Neural crest cell (in vitro differentiated cells): ENCODE data around the gene ZNF581. TPM values are rescaled to one million over a fixed set of nuclear protein-coding genes. Genes with fewer than 3 reads are reported as not detected.

Experiments used
- DNase-seq: peaks from one replicate; pipeline ENCODE4 v3.0.0; 2021; ENCODE audit warnings: low read depth, mixed read lengths, low spot score
- H3K27ac Mint-ChIP-seq: one replicate; pipeline ENCODE4 v1.8.0; 2021; ENCODE audit warnings: mild to moderate bottlenecking, mixed read lengths; ENCODE audit not compliant: unreplicated experiment
- H3K27me3 Mint-ChIP-seq: 2 replicates; pipeline ENCODE4 v1.8.0; 2021; ENCODE audit warnings: low read depth, mild to moderate bottlenecking, mixed read lengths
- H3K36me3 Mint-ChIP-seq: 2 replicates; pipeline ENCODE4 v1.8.0; 2021; ENCODE audit warnings: low read depth, mild to moderate bottlenecking, mixed read lengths
- H3K4me1 Mint-ChIP-seq: 2 replicates; pipeline ENCODE4 v1.8.0; 2021; ENCODE audit warnings: mixed read lengths
- H3K4me3 Mint-ChIP-seq: one replicate; pipeline ENCODE4 v1.8.0; 2021; ENCODE audit warnings: mild to moderate bottlenecking, mixed read lengths
- H3K9me3 Mint-ChIP-seq: 2 replicates; pipeline ENCODE4 v1.8.0; 2021; ENCODE audit warnings: mixed read lengths
- total RNA-seq: library from RNA; stranded (reverse); gene quantifications from 2 replicates; pipeline ENCODE4 v1.2.1, GENCODE V29; 2021
- TF ChIP-seq, protein P1 (sequence below): fragments of 200-600 bp; sonication (generic); conservative IDR thresholded peaks from 2 replicates; pipeline ENCODE4 v1.5.0; 2021; ENCODE audit warnings: antibody characterized with exemption, mild to moderate bottlenecking

ZNF581 gene
- total RNA-seq, 1 donor from 2014 or later = 40.8 TPM

DNA sequence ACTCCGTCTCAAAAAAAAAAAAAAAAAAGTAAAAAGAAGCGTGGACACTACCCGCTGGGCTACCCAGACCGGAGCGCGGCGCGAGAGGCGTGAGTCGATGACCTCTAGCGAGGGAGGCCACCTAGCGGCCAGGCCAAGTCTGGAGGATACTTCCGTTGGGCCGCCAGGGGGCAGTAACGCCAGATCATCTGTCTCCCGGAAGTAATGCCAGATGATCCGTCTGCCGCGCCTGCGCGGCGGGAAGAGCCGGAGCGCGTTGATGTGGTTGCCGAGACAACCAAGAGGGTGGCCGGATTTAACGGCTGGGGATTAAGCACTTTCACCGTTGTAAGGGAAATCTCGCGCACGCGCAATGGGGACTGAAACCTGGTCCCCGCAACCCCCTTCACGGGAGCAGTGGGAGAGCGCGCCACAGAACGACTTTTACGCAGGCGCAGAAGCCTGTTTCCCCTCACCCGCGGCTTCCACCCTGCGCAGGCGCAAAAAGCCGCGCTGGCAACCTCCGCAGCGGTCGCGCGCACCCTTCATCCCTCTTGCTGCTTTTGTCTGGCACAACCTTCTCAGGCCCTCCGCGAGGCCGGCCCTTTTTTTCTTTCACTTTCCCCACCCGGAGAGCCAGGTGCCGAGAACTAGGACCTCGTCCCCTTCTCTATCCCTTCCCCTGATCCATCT lies 10.3 kb downstream of the ZNF581 start:
- H3K27me3 Mint-ChIP-seq = peaks cover 9% of the 10 kb centered on the region

DNA sequence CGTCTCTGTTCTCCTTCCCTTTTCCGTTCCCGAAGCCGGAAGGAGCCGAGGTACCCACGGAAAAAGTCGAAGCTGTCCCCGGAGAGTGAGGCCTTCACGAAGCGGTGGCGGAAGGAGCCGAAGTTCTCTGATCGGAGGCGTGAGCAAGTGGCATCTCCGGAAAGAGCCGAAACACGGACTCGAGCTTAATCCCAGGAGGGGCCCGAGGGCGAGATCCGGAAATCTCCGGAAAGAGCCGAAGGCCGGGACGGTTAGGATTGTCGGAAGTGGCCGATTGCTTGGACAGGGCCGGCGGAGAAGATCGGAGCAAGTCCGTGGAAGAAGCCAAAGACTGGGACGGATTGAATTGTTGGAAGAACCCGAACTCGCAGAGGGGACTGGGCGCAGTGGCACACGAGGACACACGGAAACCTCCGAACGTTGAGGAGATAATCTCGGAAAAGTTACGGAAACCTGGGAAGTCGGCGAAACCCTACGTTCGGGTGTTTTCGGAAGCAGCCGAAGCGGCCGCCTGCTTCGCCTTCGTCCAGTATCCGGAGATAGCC lies 10.9 kb downstream of the ZNF581 start:
- TF ChIP-seq, protein P1, sequence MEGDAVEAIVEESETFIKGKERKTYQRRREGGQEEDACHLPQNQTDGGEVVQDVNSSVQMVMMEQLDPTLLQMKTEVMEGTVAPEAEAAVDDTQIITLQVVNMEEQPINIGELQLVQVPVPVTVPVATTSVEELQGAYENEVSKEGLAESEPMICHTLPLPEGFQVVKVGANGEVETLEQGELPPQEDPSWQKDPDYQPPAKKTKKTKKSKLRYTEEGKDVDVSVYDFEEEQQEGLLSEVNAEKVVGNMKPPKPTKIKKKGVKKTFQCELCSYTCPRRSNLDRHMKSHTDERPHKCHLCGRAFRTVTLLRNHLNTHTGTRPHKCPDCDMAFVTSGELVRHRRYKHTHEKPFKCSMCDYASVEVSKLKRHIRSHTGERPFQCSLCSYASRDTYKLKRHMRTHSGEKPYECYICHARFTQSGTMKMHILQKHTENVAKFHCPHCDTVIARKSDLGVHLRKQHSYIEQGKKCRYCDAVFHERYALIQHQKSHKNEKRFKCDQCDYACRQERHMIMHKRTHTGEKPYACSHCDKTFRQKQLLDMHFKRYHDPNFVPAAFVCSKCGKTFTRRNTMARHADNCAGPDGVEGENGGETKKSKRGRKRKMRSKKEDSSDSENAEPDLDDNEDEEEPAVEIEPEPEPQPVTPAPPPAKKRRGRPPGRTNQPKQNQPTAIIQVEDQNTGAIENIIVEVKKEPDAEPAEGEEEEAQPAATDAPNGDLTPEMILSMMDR = no peak
- Mint-ChIP-seq H3K27ac (peak overlapping the region; percentile 99), H3K4me1 (peaks cover 27% of the 10 kb centered on the region), H3K9me3 (no peaks in the 10 kb centered on the region), H3K36me3 (peaks cover 1% of the 10 kb centered on the region), H3K27me3 (peaks cover 9% of the 10 kb centered on the region), H3K4me3 (peak overlapping the region; percentile 95)
- DNase-seq = peak; percentile 98

More for the DNA sequence above, 10.3 kb downstream of the ZNF581 start:
- DNase-seq = peak; percentile 98
- Mint-ChIP-seq H3K36me3 (no peaks in the 10 kb centered on the region), H3K4me1 (peaks cover 27% of the 10 kb centered on the region), H3K27ac (peak overlapping the region; percentile 99), H3K4me3 (peak overlapping the region; percentile 95), H3K9me3 (no peaks in the 10 kb centered on the region)
- TF ChIP-seq, protein P1 = peak; percentile 100

DNA sequence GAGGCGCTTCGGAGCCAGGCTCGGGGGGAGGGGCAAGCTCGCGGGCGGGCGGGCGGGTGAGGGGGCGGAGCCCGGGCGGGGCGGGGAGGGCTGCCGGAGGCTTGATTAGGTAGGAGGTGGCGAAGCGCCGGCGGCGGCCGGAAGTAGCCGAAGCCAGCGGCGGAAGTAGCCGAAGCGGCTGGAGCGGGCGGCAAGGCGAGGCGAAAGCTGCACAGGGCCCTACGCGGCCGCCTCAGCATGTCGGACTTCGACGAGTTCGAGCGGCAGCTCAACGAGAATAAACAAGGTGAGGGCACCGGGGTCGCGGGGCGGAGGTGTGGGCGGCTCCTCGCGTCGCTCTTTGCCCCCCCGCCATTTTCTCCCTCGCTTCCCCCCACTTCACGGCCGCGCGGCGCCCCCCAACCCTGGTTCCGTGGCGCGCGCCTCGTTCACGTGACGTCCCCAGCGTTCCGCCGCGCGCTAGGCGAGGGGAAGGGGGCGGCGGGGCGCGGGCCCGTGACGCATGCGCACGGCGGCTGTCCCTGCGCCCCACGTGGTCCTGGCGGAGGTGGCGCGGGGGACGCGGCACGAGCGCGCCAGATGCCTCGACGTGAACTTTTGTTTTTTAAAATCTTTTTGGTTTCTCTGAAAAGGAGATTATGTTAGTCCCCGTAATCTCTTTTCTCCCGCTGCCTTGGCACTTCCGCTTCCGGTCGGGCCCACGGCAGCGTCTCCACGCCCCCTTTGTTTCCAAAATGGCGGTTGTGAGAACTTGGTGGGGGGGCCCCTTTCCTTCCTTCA lies 11.6 kb downstream of the ZNF581 start, which contains the start of gene U2AF2:
Gene U2AF2, plus strand, starts transcription at position 168 of the 780 bp plus-strand sequence. Its CDS starts 70 bp downstream, at position 238.
- Mint-ChIP-seq H3K9me3 (no peaks in the 10 kb centered on the region), H3K27me3 (peaks cover 9% of the 10 kb centered on the region), H3K36me3 (peaks cover 3% of the 10 kb centered on the region), H3K27ac (peak within 1 kb of the TSS; percentile 99), H3K4me3 (peak within 1 kb of the TSS; percentile 95), H3K4me1 (peaks cover 27% of the 10 kb centered on the region)
- TF ChIP-seq, protein P1 = no peak
- DNase-seq = peak; percentile 94

DNA sequence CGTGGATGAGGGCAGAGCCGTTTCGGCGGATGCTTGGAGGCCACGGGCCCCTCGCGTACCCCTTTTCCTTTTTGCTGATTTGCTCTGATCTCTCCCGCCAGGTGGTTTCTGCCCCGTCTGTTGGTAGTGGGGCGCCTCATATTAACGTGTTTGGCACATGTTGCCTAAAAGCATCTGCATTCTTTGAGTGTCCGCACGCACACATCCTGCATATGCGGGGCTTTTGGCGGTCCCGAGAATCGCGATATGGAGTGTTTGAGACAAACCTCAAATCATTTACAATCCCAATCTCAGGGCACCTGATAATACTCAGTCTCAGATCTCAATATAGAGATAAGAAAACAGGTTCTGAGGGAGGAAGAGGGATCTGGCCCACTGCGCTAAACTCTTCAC lies 12.2 kb downstream of the ZNF581 start:
- Mint-ChIP-seq H3K4me1 (peaks cover 27% of the 10 kb centered on the region), H3K36me3 (peaks cover 3% of the 10 kb centered on the region), H3K27me3 (peaks cover 9% of the 10 kb centered on the region), H3K4me3 (peak overlapping the region; percentile 92), H3K27ac (peak overlapping the region; percentile 98), H3K9me3 (no peaks in the 10 kb centered on the region)
- no peak for DNase-seq
- TF ChIP-seq, protein P1 = no peak

DNA sequence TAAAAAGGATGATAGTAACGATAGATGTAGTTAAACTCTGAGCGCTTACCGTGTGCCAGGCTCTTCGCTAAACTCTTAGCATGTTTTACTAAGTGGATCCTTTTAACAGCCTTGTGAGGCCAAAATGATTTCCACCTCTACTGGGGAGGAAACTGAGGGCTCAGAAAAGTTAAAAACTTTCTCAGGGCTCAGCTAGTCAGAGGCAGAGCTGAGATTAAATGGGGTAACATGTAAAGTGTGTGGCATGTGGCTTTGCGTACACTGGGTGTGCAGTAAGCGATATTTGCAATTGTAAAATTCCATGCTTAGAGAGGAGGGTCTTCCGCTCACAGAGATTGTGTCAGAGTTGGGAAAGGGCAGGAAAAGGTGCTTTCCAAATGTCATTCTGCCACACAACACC lies 13.1 kb downstream of the ZNF581 start:
- Mint-ChIP-seq H3K4me3 (peak overlapping the region; percentile 92), H3K36me3 (peaks cover 3% of the 10 kb centered on the region), H3K27me3 (peaks cover 9% of the 10 kb centered on the region), H3K9me3 (no peaks in the 10 kb centered on the region), H3K4me1 (peaks cover 27% of the 10 kb centered on the region), H3K27ac (no peak overlapping the region)
- TF ChIP-seq, protein P1 = no peak
- DNase-seq = no peak
